ENCODE results near the gene GPR108. TPM values are rescaled to one million over a fixed set of nuclear protein-coding genes. Genes with fewer than 3 reads are reported as not detected.

The GPR108 gene
- total RNA-seq, 1 experiment from 2014 or later, result 43.0 TPM

DNA sequence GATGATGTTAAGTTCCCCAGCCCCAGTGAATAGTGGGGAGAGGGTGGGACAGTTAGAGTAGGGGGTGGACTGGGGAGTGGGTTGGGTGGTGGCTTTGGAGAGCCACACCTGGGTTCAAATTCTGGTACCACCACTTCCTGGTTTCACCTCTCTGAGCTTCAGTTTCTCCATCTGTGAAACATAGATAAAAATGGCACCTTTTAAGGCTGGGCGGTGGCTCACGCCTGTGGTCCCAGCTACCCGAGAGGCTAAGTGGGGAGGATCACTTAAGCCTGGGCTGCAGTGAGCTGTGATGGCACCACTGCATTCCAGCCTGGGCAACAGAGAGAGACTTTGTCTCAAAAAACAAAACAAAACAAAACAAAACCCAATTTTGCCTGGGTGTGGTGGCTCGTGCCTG is 41.0 kb upstream of the GPR108 start:
- H3K36me3 ChIP-seq (ENCODE audit: control insufficient read depth, insufficient read depth, low read length), result no peaks in the 10 kb centered on the region
- CTCF ChIA-PET, result no interaction called here
- intact Hi-C loops (cut with micrococcal nuclease; ENCODE audit: unreplicated experiment) (no loop called here), in situ Hi-C loops (cut with HindIII; ENCODE audit: low pct_unique_long_range_greater_than_20kb, low sequenced_read_pairs) (no loop called here)
- H3K4me1 ChIP-seq (ENCODE audit: control insufficient read depth, insufficient read depth, low read length), result no peaks in the 10 kb centered on the region
- POLR2A ChIA-PET, result interaction anchor here (0.6 kb wide), 1 partner anchor 467 kb away, joined by 16 read pairs; no protein-coding TSS in a partner anchor
- DNase-seq (ENCODE audit: low read depth, low spot score), result no peak
- no peak overlapping the region for H3K27ac ChIP-seq (ENCODE audit: low read length)
- no TSS peak for BruUV-seq (replicated peaks)
- TF ChIP-seq, protein P1, sequence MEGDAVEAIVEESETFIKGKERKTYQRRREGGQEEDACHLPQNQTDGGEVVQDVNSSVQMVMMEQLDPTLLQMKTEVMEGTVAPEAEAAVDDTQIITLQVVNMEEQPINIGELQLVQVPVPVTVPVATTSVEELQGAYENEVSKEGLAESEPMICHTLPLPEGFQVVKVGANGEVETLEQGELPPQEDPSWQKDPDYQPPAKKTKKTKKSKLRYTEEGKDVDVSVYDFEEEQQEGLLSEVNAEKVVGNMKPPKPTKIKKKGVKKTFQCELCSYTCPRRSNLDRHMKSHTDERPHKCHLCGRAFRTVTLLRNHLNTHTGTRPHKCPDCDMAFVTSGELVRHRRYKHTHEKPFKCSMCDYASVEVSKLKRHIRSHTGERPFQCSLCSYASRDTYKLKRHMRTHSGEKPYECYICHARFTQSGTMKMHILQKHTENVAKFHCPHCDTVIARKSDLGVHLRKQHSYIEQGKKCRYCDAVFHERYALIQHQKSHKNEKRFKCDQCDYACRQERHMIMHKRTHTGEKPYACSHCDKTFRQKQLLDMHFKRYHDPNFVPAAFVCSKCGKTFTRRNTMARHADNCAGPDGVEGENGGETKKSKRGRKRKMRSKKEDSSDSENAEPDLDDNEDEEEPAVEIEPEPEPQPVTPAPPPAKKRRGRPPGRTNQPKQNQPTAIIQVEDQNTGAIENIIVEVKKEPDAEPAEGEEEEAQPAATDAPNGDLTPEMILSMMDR (IDR thresholded peaks at IDR 0.05), result no peak
- TF ChIP-seq, protein P2, sequence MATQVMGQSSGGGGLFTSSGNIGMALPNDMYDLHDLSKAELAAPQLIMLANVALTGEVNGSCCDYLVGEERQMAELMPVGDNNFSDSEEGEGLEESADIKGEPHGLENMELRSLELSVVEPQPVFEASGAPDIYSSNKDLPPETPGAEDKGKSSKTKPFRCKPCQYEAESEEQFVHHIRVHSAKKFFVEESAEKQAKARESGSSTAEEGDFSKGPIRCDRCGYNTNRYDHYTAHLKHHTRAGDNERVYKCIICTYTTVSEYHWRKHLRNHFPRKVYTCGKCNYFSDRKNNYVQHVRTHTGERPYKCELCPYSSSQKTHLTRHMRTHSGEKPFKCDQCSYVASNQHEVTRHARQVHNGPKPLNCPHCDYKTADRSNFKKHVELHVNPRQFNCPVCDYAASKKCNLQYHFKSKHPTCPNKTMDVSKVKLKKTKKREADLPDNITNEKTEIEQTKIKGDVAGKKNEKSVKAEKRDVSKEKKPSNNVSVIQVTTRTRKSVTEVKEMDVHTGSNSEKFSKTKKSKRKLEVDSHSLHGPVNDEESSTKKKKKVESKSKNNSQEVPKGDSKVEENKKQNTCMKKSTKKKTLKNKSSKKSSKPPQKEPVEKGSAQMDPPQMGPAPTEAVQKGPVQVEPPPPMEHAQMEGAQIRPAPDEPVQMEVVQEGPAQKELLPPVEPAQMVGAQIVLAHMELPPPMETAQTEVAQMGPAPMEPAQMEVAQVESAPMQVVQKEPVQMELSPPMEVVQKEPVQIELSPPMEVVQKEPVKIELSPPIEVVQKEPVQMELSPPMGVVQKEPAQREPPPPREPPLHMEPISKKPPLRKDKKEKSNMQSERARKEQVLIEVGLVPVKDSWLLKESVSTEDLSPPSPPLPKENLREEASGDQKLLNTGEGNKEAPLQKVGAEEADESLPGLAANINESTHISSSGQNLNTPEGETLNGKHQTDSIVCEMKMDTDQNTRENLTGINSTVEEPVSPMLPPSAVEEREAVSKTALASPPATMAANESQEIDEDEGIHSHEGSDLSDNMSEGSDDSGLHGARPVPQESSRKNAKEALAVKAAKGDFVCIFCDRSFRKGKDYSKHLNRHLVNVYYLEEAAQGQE (IDR thresholded peaks at IDR 0.05; ENCODE audit: insufficient read depth in 1 of 2, low read depth in 2 of 2, low read length in 1 of 2), result no peak
- TF ChIP-seq TCF7L2 (IDR thresholded peaks at IDR 0.05; ENCODE audit: low read depth, low read length) (no peak), POLR2AphosphoS5 (IDR thresholded peaks at IDR 0.05; ENCODE audit: low read depth, low read length) (no peak), SIN3A (IDR thresholded peaks at IDR 0.05; ENCODE audit: borderline replicate concordance, insufficient read depth, low read depth, low read length) (no peak)
- no peaks in the 10 kb centered on the region for H3K27me3 ChIP-seq (ENCODE audit: control insufficient read depth, insufficient read depth, low read length)
- no peak for ATAC-seq
- no peak overlapping the region for H3K4me3 ChIP-seq (ENCODE audit: low read depth in 2 of 2, low read length in 2 of 2)
- no peaks in the 10 kb centered on the region for H3K9me3 ChIP-seq (ENCODE audit: control insufficient read depth, insufficient read depth, low read depth, low read length)

DNA sequence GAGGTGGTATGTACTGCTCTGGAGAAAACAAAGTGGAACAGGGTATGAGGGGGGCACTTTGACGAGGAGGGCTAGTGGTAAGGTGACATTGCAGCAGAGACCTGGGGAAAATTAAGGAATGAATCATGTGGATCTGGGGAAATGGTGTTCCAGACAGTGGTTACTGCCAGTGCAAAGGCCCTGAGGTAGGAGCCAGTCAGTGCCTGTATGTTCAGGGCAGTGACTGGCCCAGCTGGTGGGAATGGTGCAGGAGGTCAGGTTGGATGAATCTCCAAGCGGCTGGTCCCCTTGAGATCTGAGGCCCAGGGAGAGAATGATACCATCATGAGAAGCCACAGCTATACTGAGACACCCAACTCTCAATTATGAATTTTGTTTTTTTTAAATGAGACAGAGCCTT is 40.1 kb upstream of the GPR108 start:
- H3K27ac ChIP-seq (ENCODE audit: low read length), result no peak overlapping the region
- no peak for ATAC-seq
- H3K4me3 ChIP-seq (ENCODE audit: low read depth in 2 of 2, low read length in 2 of 2), result no peak overlapping the region
- H3K27me3 ChIP-seq (ENCODE audit: control insufficient read depth, insufficient read depth, low read length), result no peaks in the 10 kb centered on the region
- CTCF ChIA-PET, result no interaction called here
- POLR2A ChIA-PET, result no interaction called here
- H3K36me3 ChIP-seq (ENCODE audit: control insufficient read depth, insufficient read depth, low read length), result no peaks in the 10 kb centered on the region
- intact Hi-C loops (cut with micrococcal nuclease; ENCODE audit: unreplicated experiment), result no loop called here
- BruUV-seq (replicated peaks), result no TSS peak
- no peaks in the 10 kb centered on the region for H3K9me3 ChIP-seq (ENCODE audit: control insufficient read depth, insufficient read depth, low read depth, low read length)
- no peaks in the 10 kb centered on the region for H3K4me1 ChIP-seq (ENCODE audit: control insufficient read depth, insufficient read depth, low read length)
- DNase-seq (ENCODE audit: low read depth, low spot score), result no peak
- in situ Hi-C loops (cut with HindIII; ENCODE audit: low pct_unique_long_range_greater_than_20kb, low sequenced_read_pairs), result no loop called here
- TF ChIP-seq SIN3A (IDR thresholded peaks at IDR 0.05; ENCODE audit: borderline replicate concordance, insufficient read depth, low read depth, low read length), result no peak
- TF ChIP-seq, protein P2 (IDR thresholded peaks at IDR 0.05; ENCODE audit: insufficient read depth in 1 of 2, low read depth in 2 of 2, low read length in 1 of 2), result no peak
- TF ChIP-seq TCF7L2 (IDR thresholded peaks at IDR 0.05; ENCODE audit: low read depth, low read length), result no peak
- TF ChIP-seq, protein P1 (IDR thresholded peaks at IDR 0.05), result no peak
- TF ChIP-seq POLR2AphosphoS5 (IDR thresholded peaks at IDR 0.05; ENCODE audit: low read depth, low read length), result no peak
